Mononuclear cell (primary cell): ENCODE measurements around the gene NAP1L4. TPM values are rescaled to one million over a fixed set of nuclear protein-coding genes. Genes with fewer than 3 reads are reported as not detected.
"Not testable (repeated sequence)": the region's sequence is repeated elsewhere in the genome, so short reads cannot be mapped to it uniquely, and the experiment has no call there.

Experiments used
- H3K27me3 ChIP-seq: 2 replicates; pipeline ENCODE4 v1.6.0; 2011; ENCODE audit warnings: low read length, control low read depth; ENCODE audit not compliant: insufficient read depth
- H3K4me1 ChIP-seq: 2 replicates; pipeline ENCODE4 v1.5.1; 2011; ENCODE audit warnings: mild to moderate bottlenecking, low read length, control low read depth; ENCODE audit not compliant: insufficient read depth
- H3K4me3 ChIP-seq: 2 replicates; pipeline ENCODE4 v1.5.1; 2011; ENCODE audit warnings: mild to moderate bottlenecking, low read length, moderate library complexity
- H3K9me3 ChIP-seq: 2 replicates; pipeline ENCODE4 v1.5.1; 2011; ENCODE audit warnings: low read depth, mild to moderate bottlenecking, control low read depth, low read length
- total RNA-seq: library from RNA; depleted of rRNA; stranded (reverse); fragments of >200 nt; gene quantifications from one replicate; pipeline ENCODE4 v1.2.3, GENCODE V29; 2012

NAP1L4 gene
- total RNA-seq, 1 donor: 272 TPM

GRCh38 chr11:2913019-2913431 is 79.1 kb downstream of the NAP1L4 start:
- Histone ChIP-seq H3K27me3 (no peaks in the 10 kb centered on the region), H3K4me3 (no peak overlapping the region), H3K9me3 (no peaks in the 10 kb centered on the region), H3K4me1 (peaks cover 8% of the 10 kb centered on the region)

GRCh38 chr11:2912498-2912897 is 79.6 kb downstream of the NAP1L4 start:
- Histone ChIP-seq H3K9me3 (no peaks in the 10 kb centered on the region), H3K4me1 (peaks cover 8% of the 10 kb centered on the region), H3K4me3 (no peak overlapping the region), H3K27me3 (no peaks in the 10 kb centered on the region)

GRCh38 chr11:2911785-2912391 is 80.2 kb downstream of the NAP1L4 start:
- no peaks in the 10 kb centered on the region for H3K9me3 ChIP-seq
- no peaks in the 10 kb centered on the region for H3K27me3 ChIP-seq
- H3K4me1 ChIP-seq: peaks cover 8% of the 10 kb centered on the region

GRCh38 chr11:2911088-2911784 is 80.9 kb downstream of the NAP1L4 start:
- no peak overlapping the region for H3K4me3 ChIP-seq
- H3K27me3 ChIP-seq: no peaks in the 10 kb centered on the region
- no peaks in the 10 kb centered on the region for H3K9me3 ChIP-seq
- H3K4me1 ChIP-seq: peaks cover 8% of the 10 kb centered on the region

More at GRCh38 chr11:2911785-2912391, 80.2 kb downstream of the NAP1L4 start:
- H3K4me3 ChIP-seq: no peak overlapping the region

DNA sequence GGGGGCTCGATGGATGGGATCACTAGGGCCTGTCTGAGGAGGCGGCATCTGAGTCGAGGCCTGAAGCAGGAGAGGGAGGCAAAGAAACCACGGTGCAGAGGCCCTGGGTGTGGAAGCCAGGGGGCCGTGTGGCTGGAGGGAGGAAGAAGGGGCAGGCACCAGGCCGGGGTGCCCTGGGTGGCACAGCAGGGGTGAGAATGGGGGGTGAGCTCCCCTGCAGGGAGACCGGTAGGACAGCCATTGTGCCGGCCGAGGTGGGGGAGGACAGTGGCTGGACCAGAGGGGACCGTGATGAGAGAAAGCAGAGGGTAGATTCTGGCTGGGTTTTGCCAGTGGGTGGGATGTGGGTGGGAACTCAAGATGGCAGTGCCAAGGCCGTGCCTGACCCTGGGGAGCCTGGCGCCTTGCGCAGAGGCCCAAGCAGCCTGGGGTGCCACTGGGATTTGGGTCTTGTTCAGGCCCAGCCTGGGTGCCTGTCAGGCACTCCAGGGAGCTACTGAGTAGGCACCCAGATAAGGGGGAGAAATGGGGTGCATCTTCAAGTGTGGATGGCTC is 81.7 kb downstream of the NAP1L4 start:
- Histone ChIP-seq H3K4me3 (no peak overlapping the region), H3K27me3 (no peaks in the 10 kb centered on the region), H3K4me1 (peaks cover 8% of the 10 kb centered on the region), H3K9me3 (no peaks in the 10 kb centered on the region)

- H3K4me3 ChIP-seq: no peak overlapping the region
- no peaks in the 10 kb centered on the region for H3K9me3 ChIP-seq
- peaks cover 8% of the 10 kb centered on the region for H3K4me1 ChIP-seq
- H3K27me3 ChIP-seq: no peaks in the 10 kb centered on the region
Observed at GRCh38 chr11:2909133-2909902, 82.8 kb downstream of the NAP1L4 start.

- Histone ChIP-seq H3K4me1 (peaks cover 3% of the 10 kb centered on the region), H3K9me3 (no peaks in the 10 kb centered on the region), H3K27me3 (no peaks in the 10 kb centered on the region), H3K4me3 (no peak overlapping the region)
Observed at GRCh38 chr11:2908130-2908529, 84.0 kb downstream of the NAP1L4 start.

DNA sequence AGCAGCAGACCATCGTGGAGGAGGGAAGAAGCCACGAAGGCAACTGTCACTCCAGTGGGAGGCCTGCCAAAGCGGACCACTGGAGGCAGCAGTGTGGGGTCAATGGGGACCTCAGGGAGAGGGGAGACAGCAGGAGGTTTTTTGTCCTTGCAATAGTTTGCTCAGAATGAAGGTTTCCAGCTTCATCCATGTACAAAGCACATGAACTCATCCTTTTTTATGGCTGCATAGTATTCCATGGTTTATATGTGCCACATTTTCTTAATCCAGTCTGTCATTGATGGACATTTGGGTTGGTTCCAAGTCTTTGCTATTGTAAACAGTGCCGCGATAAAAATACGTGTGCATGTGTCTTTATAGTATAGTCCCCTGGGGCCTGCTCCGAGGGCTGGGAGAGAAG is 86.8 kb downstream of the NAP1L4 start:
- not testable (repeated sequence) for H3K9me3 ChIP-seq, H3K4me3 ChIP-seq, H3K27me3 ChIP-seq
- peaks cover 26% of the 10 kb centered on the region for H3K4me1 ChIP-seq

- Histone ChIP-seq H3K9me3 (no peaks in the 10 kb centered on the region), H3K27me3 (no peaks in the 10 kb centered on the region), H3K4me1 (peaks cover 34% of the 10 kb centered on the region), H3K4me3 (no peak overlapping the region)
Observed at GRCh38 chr11:2904153-2905052, 87.7 kb downstream of the NAP1L4 start.

GRCh38 chr11:2903672-2904011 is 88.5 kb downstream of the NAP1L4 start:
- H3K9me3 ChIP-seq: no peaks in the 10 kb centered on the region
- H3K27me3 ChIP-seq: no peaks in the 10 kb centered on the region
- H3K4me3 ChIP-seq: no peak overlapping the region
- H3K4me1 ChIP-seq: peaks cover 41% of the 10 kb centered on the region

GRCh38 chr11:2902784-2903671 is 89.1 kb downstream of the NAP1L4 start:
- Histone ChIP-seq H3K27me3 (no peaks in the 10 kb centered on the region), H3K4me3 (peak overlapping the region; percentile 62), H3K4me1 (peaks cover 47% of the 10 kb centered on the region), H3K9me3 (no peaks in the 10 kb centered on the region)

- Histone ChIP-seq H3K4me1 (peaks cover 55% of the 10 kb centered on the region), H3K4me3 (peak overlapping the region; percentile 62), H3K27me3 (no peaks in the 10 kb centered on the region), H3K9me3 (no peaks in the 10 kb centered on the region)
Observed at GRCh38 chr11:2901854-2902783, 90.0 kb downstream of the NAP1L4 start.

DNA sequence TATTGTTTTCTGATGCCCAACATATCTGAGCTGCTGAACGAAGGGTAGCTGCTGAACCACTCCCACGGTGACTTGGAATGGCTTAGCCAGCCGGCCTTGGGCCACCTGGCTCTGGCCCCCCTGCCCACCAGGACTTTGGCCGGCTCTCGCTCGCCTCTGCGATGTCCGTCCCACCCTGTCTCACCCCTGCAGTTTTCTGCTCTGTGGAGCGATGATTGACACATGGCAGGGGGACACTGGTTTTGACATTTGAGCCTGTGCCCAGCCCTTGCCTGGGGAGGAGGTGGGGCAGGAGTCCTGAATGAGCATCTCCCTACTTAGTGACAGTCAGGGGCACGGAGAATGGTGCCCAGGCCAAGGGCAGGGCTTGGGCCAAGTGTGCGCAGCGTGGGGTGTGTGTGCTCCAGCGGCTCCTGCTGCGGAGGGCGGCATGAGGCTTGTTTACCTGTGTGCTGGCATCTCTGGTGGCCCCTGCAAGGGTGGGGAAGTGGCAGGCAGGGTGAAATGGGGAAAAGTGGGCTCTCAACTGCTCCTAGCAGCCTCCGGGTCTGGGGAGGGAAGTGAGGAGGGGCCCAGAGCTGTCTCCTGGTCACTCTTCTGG is 90.8 kb downstream of the NAP1L4 start:
- H3K4me3 ChIP-seq: no peak overlapping the region
- H3K4me1 ChIP-seq: peaks cover 55% of the 10 kb centered on the region

More for the DNA sequence above, 90.8 kb downstream of the NAP1L4 start:
- Histone ChIP-seq H3K27me3 (no peaks in the 10 kb centered on the region), H3K9me3 (no peaks in the 10 kb centered on the region)
